ENCODE measurements around the gene BCL2L15. TPM values are rescaled to one million over a fixed set of nuclear protein-coding genes. Genes with fewer than 3 reads are reported as not detected.

BCL2L15 gene
- total and polyA plus RNA-seq, 10 of the 15 experiments (the other 5 are each of a cell fraction or from before 2014, with no cell fraction given), result 0.42 to 1.2 (median 0.59) TPM

- no peak overlapping the region for H2AFZ ChIP-seq (ENCODE audit: control insufficient read depth, low read depth, low read length)
- FAIRE-seq (no peak), ATAC-seq (no peak), DNase-seq (ENCODE audit: low read depth, low spot score) (no peak)
- ChIA-PET POLR2A (interaction anchor here (1.7 kb wide), 1 partner anchor 15 kb away, joined by 8 read pairs; no protein-coding TSS in a partner anchor), RAD21 (ENCODE audit: unreplicated experiment) (interaction anchor here (2.4 kb wide), 1 partner anchor 77 kb away, joined by 9 read pairs; no protein-coding TSS in a partner anchor), CTCF (interaction anchor here (0.6 to 2.2 kb wide), 3 partner anchors 51 to 77 kb away, joined by 3 to 6 read pairs (median 4); no protein-coding TSS in a partner anchor), SMC1A (ENCODE audit: uncharacterized antibody, unreplicated experiment) (interaction anchor here (0.9 to 1.6 kb wide), 4 partner anchors 9 to 77 kb away, joined by 3 to 6 read pairs (median 5); partner anchors contain the start of genes AP4B1 and HIPK1)
- no peak overlapping the region for H3K4me2 ChIP-seq (ENCODE audit: control insufficient read depth, insufficient read depth)
- H3K9ac ChIP-seq (ENCODE audit: control insufficient read depth, insufficient read depth, low read length), result no peak overlapping the region
- no peak for TF ChIP-seq CHD4 (IDR thresholded peaks at IDR 0.05)
- TF ChIP-seq SMAD5 (IDR thresholded peaks at IDR 0.05; ENCODE audit: low read depth), result no peak
- TF ChIP-seq PKNOX1 (IDR thresholded peaks at IDR 0.05), result no peak
- TF ChIP-seq TCF3 (IDR thresholded peaks at IDR 0.05; ENCODE audit: borderline replicate concordance, insufficient read depth, low read depth, low read length), result no peak
- no peak for TF ChIP-seq SREBF2 (IDR thresholded peaks at IDR 0.05; ENCODE audit: low read length)
- no peak for TF ChIP-seq NR2C2 (IDR thresholded peaks at IDR 0.05; ENCODE audit: borderline replicate concordance, control insufficient read depth, insufficient read length, low read depth)
- TF ChIP-seq BCLAF1 (IDR thresholded peaks at IDR 0.05), result no peak
- no peak for TF ChIP-seq ASH2L (IDR thresholded peaks at IDR 0.05; ENCODE audit: borderline replicate concordance, low read depth)
- TF ChIP-seq CEBPZ (IDR thresholded peaks at IDR 0.05; ENCODE audit: low read depth, low read length), result no peak
- TF ChIP-seq ZNF384 (IDR thresholded peaks at IDR 0.05; ENCODE audit: borderline replicate concordance, low read depth, low read length), result no peak
- no peak for TF ChIP-seq ZBTB11 (CRISPR knock-in tag; IDR thresholded peaks at IDR 0.05)
- TF ChIP-seq PAX5 (IDR thresholded peaks at IDR 0.05; ENCODE audit: borderline replicate concordance, low read depth, low read length), result no peak
- no peaks in the 10 kb centered on the region for H3K79me2 ChIP-seq (ENCODE audit: control insufficient read depth, insufficient read depth, low read length)
- H3K9me3 ChIP-seq (replicated peaks; ENCODE audit: control insufficient read depth, insufficient read depth, low read length), result no peaks in the 10 kb centered on the region; the same call in 2 of the 3 replicates
- intact Hi-C loops (cut with micrococcal nuclease; ENCODE audit: unreplicated experiment), result no loop called here
- no peaks in the 10 kb centered on the region for H3K27me3 ChIP-seq (replicated peaks in 1 of 2; ENCODE audit: control insufficient read depth in 2 of 2, insufficient read depth in 2 of 2, low read length in 1 of 2)
- no peaks in the 10 kb centered on the region; the same call in 1 of the 2 replicates for H3K4me1 ChIP-seq (ENCODE audit: control insufficient read depth, insufficient read depth, low read length)
- no TSS peak for BruUV-seq (replicated peaks)
- H4K20me1 ChIP-seq (ENCODE audit: control insufficient read depth, insufficient read depth), result no peaks in the 10 kb centered on the region
- in situ Hi-C loops (cut with MboI), result no loop called here
- over 99% methylated on average over 6 of the region's 6 CpGs for WGBS (ENCODE audit: insufficient coverage, insufficient replicate concordance, low lambda C conversion rate, missing lambda C conversion rate)
- no peak overlapping the region for H3K27ac ChIP-seq (ENCODE audit: control insufficient read depth, insufficient read depth)
- no peak overlapping the region for H3K4me3 ChIP-seq
- peaks cover 4 to 18% of the 10 kb centered on the region in 2 experiments; a peak in 2 of 4 replicates for H3K36me3 ChIP-seq (ENCODE audit: control insufficient read depth in 2 of 2, insufficient read depth in 2 of 2, low read length in 1 of 2)
Measured at GRCh38 chr1:113912594-113913311, 25.4 kb upstream of the BCL2L15 start.

Measured in GM12878 (cell line).